ENCODE measurements around the gene RAB13. TPM values are rescaled to one million over a fixed set of nuclear protein-coding genes. Genes with fewer than 3 reads are reported as not detected.
A peak's percentile ranks its signal among the peaks of the same experiment; 100 is the strongest.

The RAB13 gene
- total RNA-seq, 2 experiments from 2014 or later = 0.92 to 0.96 TPM

DNA sequence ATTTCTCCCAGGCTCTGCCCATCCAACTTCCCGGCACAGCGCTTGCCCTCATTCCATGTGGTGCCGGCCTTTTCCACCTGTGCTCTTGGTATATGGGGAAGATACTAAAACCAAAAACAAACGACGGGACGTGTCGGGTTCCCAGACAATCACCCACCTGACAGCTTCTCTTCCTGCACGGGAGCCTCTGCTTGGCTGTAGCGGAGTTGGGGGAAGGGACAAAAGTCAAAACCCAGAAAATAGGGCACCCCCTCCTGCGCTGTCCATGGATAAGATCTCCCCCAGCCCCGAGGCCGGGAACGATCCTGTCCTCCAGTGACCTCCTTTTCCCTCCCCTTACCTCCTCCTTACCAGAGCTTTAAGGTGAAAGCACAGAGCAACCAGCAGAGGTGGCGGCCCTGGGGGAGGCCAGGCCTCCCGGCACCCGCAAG, 9.3 kb downstream of the RAB13 start:
- peaks cover 54% of the 10 kb centered on the region for H3K4me1 Mint-ChIP-seq
- H3K36me3 Mint-ChIP-seq (ENCODE audit: low read depth) = peaks cover 38% of the 10 kb centered on the region
- ChIA-PET POLR2A (interaction anchor here (0.6 to 1.8 kb wide), 5 partner anchors 10 to 305 kb away, joined by 3 to 9 read pairs (median 3); partner anchors contain the start of genes CREB3L4 and RPS27), CTCF (interaction anchor here (0.6 to 4.8 kb wide), 7 partner anchors 8 to 68 kb away, joined by 3 to 32 read pairs (median 12); partner anchors contain the start of genes CREB3L4, DENND4B, RAB13 and SLC39A1)
- H3K9me3 Mint-ChIP-seq = no peaks in the 10 kb centered on the region
- H3K4me3 Mint-ChIP-seq = peak overlapping the region; percentile 97
- DNase-seq = no peak
- no peaks in the 10 kb centered on the region for H3K27me3 Mint-ChIP-seq
- peak overlapping the region; percentile 92 for H3K27ac Mint-ChIP-seq

DNA sequence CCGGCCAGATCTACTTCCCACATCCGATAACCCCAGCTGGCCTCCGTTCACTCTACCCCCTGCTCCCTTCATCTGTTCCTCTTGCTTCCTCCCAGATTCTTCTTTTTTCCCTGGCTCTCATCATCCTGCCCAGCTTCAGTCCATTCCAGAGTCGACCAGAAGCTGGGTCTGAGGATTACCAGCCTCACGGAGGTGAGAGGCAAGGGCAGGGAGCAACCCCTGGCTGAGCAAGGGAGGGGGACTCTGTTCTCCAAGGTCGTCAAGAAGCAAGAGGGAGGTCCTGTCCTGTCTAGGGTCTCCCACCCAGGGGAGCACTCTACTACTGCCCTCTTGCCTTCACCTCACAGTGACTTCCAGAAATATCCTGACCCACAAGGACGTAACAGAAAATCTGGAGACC, 12.6 kb downstream of the RAB13 start:
- no peak overlapping the region for H3K4me3 Mint-ChIP-seq
- H3K4me1 Mint-ChIP-seq = peaks cover 64% of the 10 kb centered on the region
- H3K27ac Mint-ChIP-seq = no peak overlapping the region
- H3K27me3 Mint-ChIP-seq = no peaks in the 10 kb centered on the region
- H3K9me3 Mint-ChIP-seq = no peaks in the 10 kb centered on the region
- POLR2A ChIA-PET = no interaction called here
- H3K36me3 Mint-ChIP-seq (ENCODE audit: low read depth) = peaks cover 38% of the 10 kb centered on the region
- CTCF ChIA-PET = interaction anchor here (0.6 to 1.0 kb wide), 4 partner anchors 8 to 313 kb away, joined by 3 read pairs; no protein-coding TSS in a partner anchor
- no peak for DNase-seq

DNA sequence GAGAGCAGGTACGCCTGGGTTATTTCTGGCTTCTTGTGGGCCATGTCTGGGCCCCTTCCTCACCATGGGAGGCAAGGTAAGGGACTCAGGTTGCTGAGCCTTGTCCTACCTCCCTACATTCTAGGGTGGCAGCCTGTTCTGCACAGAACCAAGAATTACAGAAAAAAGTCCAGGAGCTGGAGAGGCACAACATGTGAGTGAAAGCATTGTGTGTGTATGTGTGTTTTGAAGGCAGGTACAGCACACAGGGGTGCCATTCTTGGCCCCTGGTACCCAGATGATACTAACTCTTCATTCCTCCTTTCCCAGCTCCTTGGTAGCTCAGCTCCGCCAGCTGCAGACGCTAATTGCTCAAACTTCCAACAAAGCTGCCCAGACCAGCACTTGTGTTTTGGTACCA, 13.1 kb downstream of the RAB13 start:
- Mint-ChIP-seq H3K4me1 (peaks cover 63% of the 10 kb centered on the region), H3K27me3 (no peaks in the 10 kb centered on the region), H3K4me3 (no peak overlapping the region), H3K9me3 (no peaks in the 10 kb centered on the region), H3K36me3 (ENCODE audit: low read depth) (peaks cover 38% of the 10 kb centered on the region), H3K27ac (no peak overlapping the region)
- POLR2A ChIA-PET = no interaction called here
- CTCF ChIA-PET = interaction anchor here (0.6 to 1.0 kb wide), 4 partner anchors 11 to 313 kb away, joined by 3 read pairs; no protein-coding TSS in a partner anchor
- no peak for DNase-seq

DNA sequence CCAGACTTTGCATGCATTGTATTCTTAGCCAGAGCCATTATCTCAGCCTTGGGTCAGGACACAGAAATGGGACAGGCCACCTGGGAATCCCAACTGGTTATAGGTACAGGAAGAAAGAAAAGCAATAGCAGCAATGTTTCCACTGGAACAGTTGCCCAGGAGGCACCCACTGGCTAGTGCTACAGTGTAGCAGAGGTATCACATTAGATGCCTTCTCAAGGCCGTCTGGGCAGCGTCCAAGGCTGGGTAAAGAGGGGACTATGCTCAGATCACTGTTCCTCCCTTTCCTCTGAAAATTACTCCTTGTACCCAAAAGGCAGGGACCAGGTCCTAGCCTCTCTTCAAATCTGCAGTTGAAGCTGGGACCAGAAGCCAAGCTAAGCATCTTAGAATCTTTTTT, 15.8 kb downstream of the RAB13 start:
- no peak overlapping the region for H3K27ac Mint-ChIP-seq
- ChIA-PET POLR2A (no interaction called here), CTCF (interaction anchor here (1.2 kb wide), 1 partner anchor 10 kb away, joined by 3 read pairs; no protein-coding TSS in a partner anchor)
- DNase-seq = no peak
- H3K4me1 Mint-ChIP-seq = peaks cover 67% of the 10 kb centered on the region
- no peaks in the 10 kb centered on the region for H3K9me3 Mint-ChIP-seq
- peaks cover 24% of the 10 kb centered on the region for H3K36me3 Mint-ChIP-seq (ENCODE audit: low read depth)
- H3K27me3 Mint-ChIP-seq = no peaks in the 10 kb centered on the region
- H3K4me3 Mint-ChIP-seq = no peak overlapping the region

DNA sequence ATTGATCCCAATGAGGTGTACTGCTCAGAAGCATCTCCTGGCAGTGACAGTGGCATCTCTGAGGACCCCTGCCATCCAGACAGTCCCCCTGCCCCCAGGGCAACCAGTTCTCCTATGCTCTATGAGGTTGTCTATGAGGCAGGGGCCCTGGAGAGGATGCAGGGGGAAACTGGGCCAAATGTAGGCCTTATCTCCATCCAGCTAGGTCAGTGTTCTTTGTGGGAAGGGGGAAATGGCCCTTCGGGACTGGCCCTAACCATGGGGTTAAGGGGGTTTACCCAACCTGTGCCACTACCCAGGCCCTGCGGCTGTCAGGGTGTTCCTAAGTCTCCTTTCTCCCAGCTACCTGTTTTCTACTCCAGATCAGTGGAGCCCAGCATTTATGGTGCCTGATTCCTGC, 17.2 kb downstream of the RAB13 start:
- H3K4me3 Mint-ChIP-seq = no peak overlapping the region
- peaks cover 12% of the 10 kb centered on the region for H3K36me3 Mint-ChIP-seq (ENCODE audit: low read depth)
- H3K27me3 Mint-ChIP-seq = no peaks in the 10 kb centered on the region
- POLR2A ChIA-PET = no interaction called here
- CTCF ChIA-PET = interaction anchor here (0.6 to 2.9 kb wide), 5 partner anchors 9 to 188 kb away, joined by 3 to 14 read pairs (median 3); partner anchors contain the start of gene JTB
- H3K9me3 Mint-ChIP-seq = no peaks in the 10 kb centered on the region
- no peak for DNase-seq
- peak overlapping the region; percentile 54 for H3K27ac Mint-ChIP-seq
- peaks cover 63% of the 10 kb centered on the region for H3K4me1 Mint-ChIP-seq

DNA sequence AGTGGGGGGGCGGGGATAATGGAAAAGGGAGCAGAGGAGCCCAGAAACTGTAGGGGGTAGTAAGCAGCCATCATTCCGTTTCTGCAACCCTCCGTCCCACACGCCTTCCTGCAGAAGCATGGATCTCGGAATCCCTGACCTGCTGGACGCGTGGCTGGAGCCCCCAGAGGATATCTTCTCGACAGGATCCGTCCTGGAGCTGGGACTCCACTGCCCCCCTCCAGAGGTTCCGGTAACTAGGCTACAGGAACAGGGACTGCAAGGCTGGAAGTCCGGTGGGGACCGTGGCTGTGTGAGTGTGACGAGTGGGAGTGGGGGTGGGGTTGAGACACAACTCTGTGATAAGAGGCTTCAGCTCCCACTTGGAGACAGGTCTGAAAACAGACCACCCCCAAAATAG, 17.7 kb downstream of the RAB13 start:
- Mint-ChIP-seq H3K4me1 (peaks cover 66% of the 10 kb centered on the region), H3K27ac (peak overlapping the region; percentile 95), H3K27me3 (no peaks in the 10 kb centered on the region), H3K36me3 (ENCODE audit: low read depth) (peaks cover 7% of the 10 kb centered on the region), H3K9me3 (no peaks in the 10 kb centered on the region), H3K4me3 (peak overlapping the region; percentile 88)
- CTCF ChIA-PET = interaction anchor here (0.8 to 3.5 kb wide), 7 partner anchors 10 to 289 kb away, joined by 3 to 25 read pairs (median 3); partner anchors contain the start of genes DENND4B, JTB, RAB13 and SLC27A3
- DNase-seq = no peak
- POLR2A ChIA-PET = interaction anchor here (0.8 kb wide), 1 partner anchor 22 kb away, joined by 3 read pairs; the partner anchor contains the start of gene RPS27

DNA sequence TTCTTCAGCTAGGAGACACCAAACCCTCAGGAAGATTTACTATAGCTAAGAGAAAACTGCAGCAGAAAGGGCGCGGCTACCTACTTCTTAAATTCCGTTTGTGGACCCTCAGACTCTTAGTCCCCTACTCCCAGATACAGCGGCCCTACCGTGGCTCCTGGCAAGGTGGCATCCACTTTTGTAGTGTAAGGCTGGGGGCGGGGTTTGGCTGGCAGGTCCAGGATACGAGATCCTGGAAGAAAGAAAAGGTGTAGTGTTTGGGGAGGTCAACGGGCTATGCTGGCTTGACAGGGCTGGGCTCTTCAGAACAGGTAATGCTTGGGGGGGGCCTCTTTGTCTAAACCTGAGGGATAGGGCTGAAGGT, 18.2 kb downstream of the RAB13 start:
- no peaks in the 10 kb centered on the region for H3K9me3 Mint-ChIP-seq

DNA sequence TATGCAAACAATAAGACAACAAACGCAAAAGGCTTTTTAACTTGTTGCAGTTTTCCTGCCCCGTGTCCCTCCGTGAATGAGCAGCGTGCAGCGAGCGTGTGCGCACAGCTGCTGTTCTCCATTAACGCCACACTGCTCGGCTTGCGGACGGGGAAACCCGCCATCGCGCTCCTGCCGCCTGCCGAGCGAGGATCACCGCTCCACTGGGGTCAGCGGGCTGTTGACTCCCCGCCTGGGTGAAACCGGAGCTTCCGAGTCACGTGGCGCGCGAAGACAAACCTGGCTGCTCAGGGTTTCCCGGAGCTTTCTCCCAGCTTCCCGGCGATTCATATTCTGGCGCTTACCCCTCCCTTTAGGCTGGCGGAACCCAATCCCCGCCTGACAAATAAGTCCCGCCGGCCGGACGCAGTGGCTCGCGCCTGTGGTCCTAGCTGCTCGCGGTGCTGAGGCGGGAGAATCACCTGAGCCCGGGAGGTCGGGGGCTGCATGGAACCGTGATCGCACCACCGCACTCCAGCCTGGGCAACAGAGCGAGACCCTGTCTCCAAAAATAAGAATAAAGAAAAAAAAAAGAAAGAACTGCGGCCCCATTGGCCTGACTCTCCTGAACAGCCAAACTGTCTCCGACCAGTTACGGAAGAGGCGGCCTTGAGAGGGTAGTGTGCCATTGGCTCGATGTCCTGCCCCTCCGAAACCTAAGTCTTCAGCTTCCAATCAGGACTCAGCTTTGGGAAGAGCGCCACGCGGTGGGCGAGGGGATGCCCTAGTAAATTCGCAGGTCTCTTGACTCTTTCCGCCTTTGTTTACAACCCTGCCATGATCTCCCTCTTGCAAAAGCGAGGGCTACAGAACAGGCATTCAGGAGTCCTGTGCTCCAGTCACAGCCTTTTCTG, 18.8 kb downstream of the RAB13 start, which contains the start of gene CREB3L4:
Gene CREB3L4, plus strand, starts transcription at position 796 of the 893 bp plus-strand sequence. CDS start 624 bp downstream, outside the sequence.
- CTCF ChIA-PET = interaction anchor here (0.6 to 3.5 kb wide), 18 partner anchors 9 to 296 kb away, joined by 3 to 25 read pairs (median 3); partner anchors contain the start of genes CRTC2, DENND4B, ILF2 and JTB
- peaks cover 4% of the 10 kb centered on the region for H3K36me3 Mint-ChIP-seq (ENCODE audit: low read depth)
- POLR2A ChIA-PET = interaction anchor here (0.6 to 1.7 kb wide), 6 partner anchors 9 to 196 kb away, joined by 3 to 9 read pairs (median 5); partner anchors contain the start of genes CRTC2, JTB and RPS27
- no peaks in the 10 kb centered on the region for H3K9me3 Mint-ChIP-seq
- peak; percentile 90 for DNase-seq
- peak within 1 kb of the TSS; percentile 95 for H3K27ac Mint-ChIP-seq
- peaks cover 62% of the 10 kb centered on the region for H3K4me1 Mint-ChIP-seq
- H3K4me3 Mint-ChIP-seq = peak within 1 kb of the TSS; percentile 88
- no peaks in the 10 kb centered on the region for H3K27me3 Mint-ChIP-seq

More for the DNA sequence above, 18.2 kb downstream of the RAB13 start:
- no peak for DNase-seq
- Mint-ChIP-seq H3K4me3 (peak overlapping the region; percentile 88), H3K36me3 (ENCODE audit: low read depth) (peaks cover 4% of the 10 kb centered on the region), H3K27me3 (no peaks in the 10 kb centered on the region), H3K4me1 (peaks cover 63% of the 10 kb centered on the region), H3K27ac (peak overlapping the region; percentile 95)
- ChIA-PET CTCF (interaction anchor here (0.6 to 3.5 kb wide), 13 partner anchors 8 to 288 kb away, joined by 3 to 25 read pairs (median 3); partner anchors contain the start of genes CRTC2, DENND4B, JTB and RAB13), POLR2A (interaction anchor here (0.7 to 1.7 kb wide), 3 partner anchors 10 to 22 kb away, joined by 3 to 9 read pairs (median 6); partner anchors contain the start of genes JTB and RPS27)

DNA sequence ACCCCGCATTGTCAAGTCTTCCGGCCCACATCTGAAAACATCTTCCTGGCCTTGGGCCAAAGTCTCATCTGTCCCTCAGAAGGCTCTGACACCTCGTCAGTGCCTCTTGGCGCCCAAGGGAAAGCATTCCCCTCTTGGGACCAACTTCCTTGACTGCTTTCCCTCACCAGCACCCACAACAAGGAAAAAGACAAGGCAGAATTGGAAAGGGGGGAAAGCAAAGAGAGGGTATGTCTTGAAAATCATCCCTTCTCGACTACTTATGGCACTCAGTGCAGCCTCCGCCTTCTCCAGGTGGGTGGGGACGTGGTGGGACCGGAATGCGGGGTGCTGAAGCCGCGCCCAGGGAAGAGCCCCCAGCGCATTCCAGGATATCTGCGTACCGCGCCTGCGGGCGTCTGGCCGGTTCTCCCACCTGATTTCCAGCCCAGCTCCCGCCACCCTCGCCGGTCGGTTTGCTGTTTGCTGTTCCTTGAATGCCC, 22.2 kb downstream of the RAB13 start:
- peak overlapping the region; percentile 91 for H3K27ac Mint-ChIP-seq
- no peaks in the 10 kb centered on the region for H3K9me3 Mint-ChIP-seq
- no peaks in the 10 kb centered on the region for H3K27me3 Mint-ChIP-seq
- peaks cover 69% of the 10 kb centered on the region for H3K4me1 Mint-ChIP-seq
- CTCF ChIA-PET = interaction anchor here (1.2 to 2.2 kb wide), 5 partner anchors 10 to 24 kb away, joined by 4 to 13 read pairs (median 7); partner anchors contain the start of genes DENND4B and RAB13
- peak overlapping the region; percentile 81 for H3K4me3 Mint-ChIP-seq
- H3K36me3 Mint-ChIP-seq (ENCODE audit: low read depth) = peaks cover 19% of the 10 kb centered on the region
- POLR2A ChIA-PET = interaction anchor here (2.1 kb wide), 1 partner anchor 18 kb away, joined by 6 read pairs; no protein-coding TSS in a partner anchor
- DNase-seq = no peak

DNA sequence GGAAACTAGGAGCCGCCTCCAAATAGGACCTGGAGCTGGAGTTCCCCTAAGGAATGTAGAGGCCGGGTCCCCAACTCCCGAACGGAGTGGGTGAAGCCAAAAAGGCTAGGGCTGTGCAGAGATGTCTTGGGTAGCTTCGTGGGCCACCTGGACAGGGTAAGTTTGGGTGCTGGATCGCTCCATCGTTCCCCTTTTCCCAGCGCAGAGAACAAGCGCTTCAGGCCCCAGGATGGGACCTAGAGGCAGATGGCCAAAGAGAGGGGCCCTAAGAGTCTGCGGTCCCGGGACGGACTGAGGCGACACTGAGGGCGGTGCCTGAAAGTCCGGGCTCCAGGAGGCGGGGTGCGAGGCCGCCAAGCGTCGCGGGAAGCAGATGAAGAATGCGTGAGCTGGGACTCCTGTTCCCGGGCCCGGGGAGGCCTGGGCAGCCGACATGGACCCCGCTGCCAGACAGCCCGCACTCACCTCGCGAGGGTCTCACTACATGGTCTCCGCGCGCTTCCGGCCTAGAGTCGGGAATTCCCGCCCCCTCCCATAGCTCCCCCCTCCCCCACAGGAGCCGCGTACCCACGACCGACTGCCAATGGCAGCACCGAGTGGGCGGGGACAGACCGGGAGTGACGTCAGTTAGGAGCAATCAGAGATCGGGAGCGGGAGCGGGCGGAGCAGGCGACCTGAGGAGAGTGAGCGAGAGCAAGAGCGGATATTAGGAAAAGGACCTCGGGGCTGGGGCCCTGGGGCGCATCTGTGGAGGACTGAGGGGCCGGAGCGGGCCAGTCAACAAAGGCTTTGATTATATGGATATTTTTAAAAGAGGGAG, 22.9 kb downstream of the RAB13 start, which contains the start of gene SLC39A1:
Gene SLC39A1, minus strand, starts transcription at position 508 of the 820 bp plus-strand sequence. CDS start 822 bp downstream, outside the sequence.
- no peaks in the 10 kb centered on the region for H3K9me3 Mint-ChIP-seq
- DNase-seq = peak; percentile 97
- no peaks in the 10 kb centered on the region for H3K27me3 Mint-ChIP-seq
- CTCF ChIA-PET = interaction anchor here (1.2 to 2.2 kb wide), 7 partner anchors 9 to 24 kb away, joined by 4 to 13 read pairs (median 7); partner anchors contain the start of genes DENND4B, JTB and RAB13
- peaks cover 19% of the 10 kb centered on the region for H3K36me3 Mint-ChIP-seq (ENCODE audit: low read depth)
- peak within 1 kb of the TSS; percentile 91 for H3K27ac Mint-ChIP-seq
- peaks cover 68% of the 10 kb centered on the region for H3K4me1 Mint-ChIP-seq
- peak within 1 kb of the TSS; percentile 81 for H3K4me3 Mint-ChIP-seq
- POLR2A ChIA-PET = interaction anchor here (0.5 to 2.1 kb wide), 4 partner anchors 17 to 309 kb away, joined by 3 to 13 read pairs (median 4); no protein-coding TSS in a partner anchor
